CD1c-positive myeloid dendritic cell (primary cell): Measurements from ENCODE around the gene ITGAX.
"Not testable (repeated sequence)": the region's sequence is repeated elsewhere in the genome, so short reads cannot be mapped to it uniquely, and the experiment has no call there.

Experiments
- DNase-seq: peaks from one replicate; pipeline ENCODE4 v3.0.0-alpha.2; 2016; ENCODE audit errors: extremely low spot score

Gene ITGAX

DNA sequence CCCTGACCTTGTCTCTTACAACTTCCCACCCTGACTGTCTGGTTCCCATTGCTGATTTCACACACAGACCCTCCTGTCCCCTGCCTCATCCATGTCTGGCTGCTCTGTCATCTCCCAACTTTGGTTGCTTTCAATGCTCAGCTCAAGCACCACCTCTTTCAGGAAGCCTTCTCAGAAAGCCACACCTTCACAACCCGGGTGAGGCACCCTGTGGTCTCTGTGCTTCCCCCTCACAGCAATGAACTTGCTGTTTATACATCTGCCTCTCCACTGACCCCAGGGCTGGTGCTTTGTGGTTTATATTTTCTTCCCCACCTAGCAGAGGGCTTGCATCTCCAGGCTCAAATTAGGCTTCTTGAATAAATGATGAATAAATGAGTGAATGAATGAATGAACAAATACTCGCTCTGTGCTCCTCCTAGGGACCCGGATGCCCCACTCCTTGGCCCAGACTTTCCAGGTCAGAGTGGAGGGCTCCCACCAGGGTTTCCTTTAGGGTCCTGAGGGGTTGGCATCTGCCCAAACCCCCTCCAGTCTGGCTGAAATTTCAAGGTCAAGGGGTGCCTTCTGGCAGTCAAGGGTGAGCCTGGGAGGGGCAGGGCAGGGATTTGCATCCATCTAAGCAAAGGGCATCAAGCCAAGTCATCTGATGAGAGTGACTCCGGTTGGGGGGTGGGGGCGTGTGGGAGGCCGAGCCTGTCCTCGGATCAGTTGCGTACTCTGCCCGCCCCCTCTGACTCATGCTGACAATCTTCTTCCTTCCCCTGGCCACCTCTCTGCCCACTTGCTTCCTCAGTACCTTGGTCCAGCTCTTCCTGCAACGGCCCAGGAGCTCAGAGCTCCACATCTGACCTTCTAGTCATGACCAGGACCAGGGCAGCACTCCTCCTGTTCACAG is at the start of gene ITGAX:
Gene ITGAX (plus strand): TSS at position 783 of the 898 bp plus-strand sequence. CDS start 79 bp downstream, at position 862.
- DNase-seq, result peak; percentile 97

GRCh38 chr16:31305219-31305618 is 49.8 kb upstream of the ITGAX start:
- DNase-seq, result no peak

DNA sequence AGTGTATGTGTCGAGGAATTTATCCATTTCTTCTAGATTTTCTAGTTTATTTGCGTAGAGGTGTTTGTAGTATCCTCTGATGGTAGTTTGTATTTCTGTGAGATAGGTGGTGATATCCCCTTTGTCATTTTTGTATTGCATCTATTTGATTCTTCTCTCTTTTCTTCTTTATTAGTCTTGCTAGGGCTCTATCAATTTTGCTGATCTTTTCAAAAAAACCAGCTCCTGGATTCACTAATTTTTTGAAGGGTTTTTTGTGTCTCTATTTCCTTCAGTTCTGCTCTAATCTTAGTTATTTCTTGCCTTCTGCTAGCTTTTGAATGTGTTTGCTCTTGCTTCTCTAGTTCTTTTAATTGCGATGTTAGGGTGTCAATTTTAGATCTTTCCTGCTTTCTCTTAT is 46.6 kb upstream of the ITGAX start:
- DNase-seq, result not testable (repeated sequence)

DNA sequence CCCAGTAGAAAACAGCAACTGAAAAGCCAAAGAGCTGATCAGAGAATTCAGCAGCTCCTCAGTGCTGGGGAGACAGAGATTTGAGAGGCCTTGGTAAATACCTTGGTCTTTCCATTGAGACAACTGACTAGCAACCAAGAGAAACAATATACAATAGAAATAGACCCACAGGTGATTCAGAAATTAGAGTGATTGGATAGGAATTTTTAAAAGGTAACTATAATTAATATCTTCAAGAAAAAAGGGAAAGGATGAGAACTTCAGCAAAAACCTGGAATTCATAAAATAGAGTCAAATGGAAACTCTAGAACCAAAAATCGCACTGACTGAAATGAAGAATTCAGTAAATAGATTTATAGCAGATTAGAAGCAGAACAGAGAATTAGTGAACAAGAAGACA is 32.5 kb upstream of the ITGAX start:
- no peak for DNase-seq

- DNase-seq, result no peak
Measured at GRCh38 chr16:31323959-31324629, 30.9 kb upstream of the ITGAX start.

DNA sequence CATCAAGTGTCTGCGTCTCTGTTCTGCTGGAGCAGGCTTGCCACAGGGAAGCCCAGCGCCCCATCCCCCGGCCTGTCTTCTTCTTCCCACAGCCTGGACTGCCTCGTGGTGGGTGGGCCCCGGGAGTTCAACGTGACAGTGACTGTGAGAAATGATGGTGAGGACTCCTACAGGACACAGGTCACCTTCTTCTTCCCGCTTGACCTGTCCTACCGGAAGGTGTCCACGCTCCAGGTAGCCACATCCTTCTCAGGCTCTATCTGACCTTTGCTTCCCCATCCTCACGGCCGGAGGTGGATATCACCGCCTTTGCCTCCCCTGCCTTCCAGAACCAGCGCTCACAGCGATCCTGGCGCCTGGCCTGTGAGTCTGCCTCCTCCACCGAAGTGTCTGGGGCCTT is 29.8 kb upstream of the ITGAX start:
- DNase-seq, result no peak

DNA sequence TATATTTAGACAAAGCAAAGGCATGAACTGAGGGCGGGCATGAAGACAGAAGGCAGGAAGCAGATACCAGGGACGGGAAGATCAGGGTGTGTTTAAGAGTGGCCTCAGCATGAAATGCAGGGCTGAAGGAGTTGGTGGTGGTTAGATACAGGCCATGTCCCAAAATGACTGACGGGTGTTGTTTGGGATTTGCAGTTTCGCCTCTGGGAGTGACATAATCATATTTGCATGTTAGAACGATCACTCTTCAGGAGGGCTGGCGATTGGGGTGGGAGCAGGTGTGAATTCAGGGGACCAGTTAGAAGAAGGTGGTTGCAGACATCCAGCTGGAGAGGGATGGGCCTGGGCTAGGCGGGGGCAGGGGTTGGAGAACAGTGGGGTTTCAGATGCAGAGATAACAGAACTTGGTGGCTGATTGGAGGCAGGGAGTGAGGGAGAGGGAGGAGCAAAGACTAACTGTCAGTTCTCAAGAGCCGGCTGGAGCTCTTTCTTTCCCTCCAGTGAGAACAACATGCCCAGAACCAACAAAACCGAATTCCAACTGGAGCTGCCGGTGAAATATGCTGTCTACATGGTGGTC is 27.2 kb upstream of the ITGAX start:
- no peak for DNase-seq

GRCh38 chr16:31328322-31329052 is 26.5 kb upstream of the ITGAX start:
- no peak for DNase-seq

DNA sequence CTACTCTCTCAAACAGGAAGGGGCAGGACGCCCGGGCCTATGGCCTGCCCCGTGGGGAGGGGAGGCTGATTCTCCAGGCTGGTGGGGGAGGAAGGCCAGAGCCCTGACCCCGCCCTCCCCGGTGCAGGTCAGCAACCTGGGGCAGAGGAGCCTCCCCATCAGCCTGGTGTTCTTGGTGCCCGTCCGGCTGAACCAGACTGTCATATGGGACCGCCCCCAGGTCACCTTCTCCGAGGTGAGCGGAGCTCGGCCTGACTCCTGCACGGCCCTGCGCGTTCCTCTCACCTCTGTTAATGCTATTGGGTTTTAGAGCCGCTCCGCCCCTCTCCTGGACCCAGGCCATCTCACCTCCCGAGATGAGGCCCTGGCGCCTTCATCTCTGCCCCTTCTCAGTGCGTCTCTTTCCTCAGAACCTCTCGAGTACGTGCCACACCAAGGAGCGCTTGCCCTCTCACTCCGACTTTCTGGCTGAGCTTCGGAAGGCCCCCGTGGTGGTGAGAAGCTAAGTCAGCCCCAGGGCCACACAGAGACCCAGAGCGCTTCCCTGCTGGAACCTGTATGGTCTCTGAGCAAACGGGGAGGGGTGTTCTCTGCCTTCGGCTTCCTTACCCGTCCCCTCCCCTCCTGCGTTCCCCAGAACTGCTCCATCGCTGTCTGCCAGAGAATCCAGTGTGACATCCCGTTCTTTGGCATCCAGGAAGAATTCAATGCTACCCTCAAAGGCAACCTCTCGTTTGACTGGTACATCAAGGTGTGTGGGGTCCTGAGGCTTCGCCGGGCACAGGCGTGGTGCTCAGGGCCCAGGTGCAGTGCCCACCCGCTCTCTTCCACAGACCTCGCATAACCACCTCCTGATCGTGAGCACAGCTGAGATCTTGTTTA is 25.1 kb upstream of the ITGAX start:
- DNase-seq, result no peak

DNA sequence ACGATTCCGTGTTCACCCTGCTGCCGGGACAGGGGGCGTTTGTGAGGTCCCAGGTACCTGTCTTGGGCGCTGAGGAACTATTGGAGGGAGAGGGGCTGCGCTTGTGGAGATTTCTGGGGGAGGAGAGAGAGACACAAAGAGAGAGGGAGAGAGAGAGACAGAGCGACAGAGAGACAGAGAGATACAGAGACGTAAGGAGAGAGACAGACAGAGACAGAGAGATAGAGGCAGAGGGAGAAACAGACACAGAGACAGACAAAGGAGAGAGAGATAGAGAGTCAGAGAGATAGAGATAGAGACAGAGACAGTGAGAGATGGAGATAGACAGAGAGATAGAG is 24.5 kb upstream of the ITGAX start:
- no peak for DNase-seq

- DNase-seq, result peak; percentile 31
Measured at GRCh38 chr16:31331141-31331764, 23.7 kb upstream of the ITGAX start.

DNA sequence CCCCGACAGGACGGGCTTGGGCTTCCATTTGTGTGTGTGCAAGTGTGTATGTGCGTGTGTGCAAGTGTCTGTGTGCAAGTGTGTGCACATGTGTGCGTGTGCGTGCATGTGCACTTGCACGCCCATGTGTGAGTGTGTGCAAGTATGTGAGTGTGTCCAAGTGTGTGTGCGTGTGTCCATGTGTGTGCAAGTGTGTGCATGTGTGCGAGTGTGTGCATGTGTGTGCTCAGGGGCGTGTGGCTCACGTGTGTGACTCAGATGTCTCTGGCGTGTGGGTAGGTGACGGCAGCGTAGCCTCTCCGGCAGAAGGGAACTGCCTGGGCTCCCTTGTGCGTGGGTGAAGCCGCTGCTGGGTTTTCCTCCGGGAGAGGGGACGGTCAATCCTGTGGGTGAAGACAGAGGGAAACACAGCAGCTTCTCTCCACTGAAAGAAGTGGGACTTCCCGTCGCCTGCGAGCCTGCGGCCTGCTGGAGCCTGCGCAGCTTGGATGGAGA is 23.1 kb upstream of the ITGAX start:
- DNase-seq, result peak; percentile 90

DNA sequence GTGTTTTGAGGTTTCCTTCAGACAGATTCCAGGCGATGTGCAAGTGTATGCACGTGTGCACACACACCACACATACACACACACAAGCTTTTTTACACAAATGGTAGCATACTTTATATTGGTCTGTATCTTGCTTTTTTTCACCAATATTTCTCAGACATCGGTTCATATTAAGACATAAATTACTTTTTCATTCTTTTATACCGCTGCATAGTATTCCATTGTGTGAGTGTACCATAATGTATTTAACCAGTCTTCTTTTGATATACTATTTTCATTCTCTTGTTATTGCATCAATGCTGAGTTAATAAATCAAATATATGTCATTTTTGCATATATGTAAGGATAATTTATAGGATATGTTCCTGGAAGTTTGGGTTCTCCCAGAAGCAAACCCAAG is 22.4 kb upstream of the ITGAX start:
- no peak for DNase-seq

- DNase-seq, result no peak
Measured at GRCh38 chr16:31333686-31334649, 21.0 kb upstream of the ITGAX start.

- no peak for DNase-seq
Measured at GRCh38 chr16:31334934-31335333, 20.0 kb upstream of the ITGAX start.

DNA sequence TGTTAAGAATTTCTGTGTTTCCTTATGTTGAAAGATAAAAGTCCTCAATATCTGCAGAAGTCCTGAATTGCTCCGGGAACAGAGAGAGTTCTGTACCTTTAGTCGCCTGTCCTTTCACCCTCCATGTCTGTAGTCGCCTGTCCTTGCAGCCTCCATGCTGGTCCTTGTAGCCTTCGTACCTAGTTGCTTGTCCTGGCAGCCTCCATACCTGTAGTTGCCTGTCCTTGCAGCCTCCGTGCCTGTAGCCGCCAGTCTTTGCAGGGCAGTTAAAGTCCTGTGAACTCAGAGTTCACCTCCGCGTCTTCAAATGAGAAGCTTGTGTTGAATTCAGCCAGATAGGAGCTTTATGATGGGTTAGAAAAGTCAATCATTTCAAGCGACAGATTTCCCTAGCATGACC is 19.5 kb upstream of the ITGAX start:
- DNase-seq, result no peak

DNA sequence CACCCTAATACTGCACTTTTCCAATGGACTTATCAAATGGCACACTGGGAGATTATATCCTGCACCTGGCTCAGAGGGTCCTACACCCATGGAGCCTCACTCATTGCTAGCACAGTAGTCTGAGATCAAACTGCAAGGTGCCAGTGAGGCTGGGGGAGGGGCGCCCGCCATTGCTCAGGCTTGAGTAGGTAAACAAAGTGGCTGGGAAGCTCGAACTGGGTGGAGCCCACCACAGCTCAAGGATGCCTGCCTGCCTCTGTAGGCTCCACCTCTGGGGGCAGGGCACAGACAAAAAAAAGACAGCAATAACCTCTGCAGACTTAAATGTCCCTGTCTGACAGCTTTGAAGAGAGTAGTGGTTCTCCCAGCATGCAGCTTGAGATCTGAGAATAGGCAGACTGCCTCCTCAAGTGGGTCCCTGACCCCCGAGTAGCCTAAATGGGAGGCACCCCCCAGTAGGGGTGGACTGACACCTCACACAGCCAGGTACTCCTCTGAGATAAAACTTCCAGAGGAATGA is 16.8 kb upstream of the ITGAX start:
- not testable (repeated sequence) for DNase-seq

DNA sequence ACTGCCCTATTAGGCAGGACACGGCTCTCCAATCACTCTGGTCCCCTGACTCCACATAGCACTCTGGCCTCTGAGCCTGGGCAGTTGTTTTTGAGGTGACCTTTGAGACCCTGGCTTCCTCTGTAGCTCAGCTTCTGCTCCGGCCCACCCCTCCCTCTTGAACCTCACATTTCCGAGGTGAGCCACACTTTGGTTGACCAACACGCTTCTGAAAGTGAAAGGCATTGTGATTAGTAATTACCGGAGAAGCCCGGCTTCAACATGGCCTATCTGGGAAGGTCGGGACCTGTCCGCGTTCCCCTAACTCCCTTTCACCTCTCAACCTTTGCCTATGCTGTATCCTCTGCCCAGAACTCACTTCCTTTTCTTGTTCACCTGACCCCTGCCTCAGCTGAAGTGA is 10.3 kb upstream of the ITGAX start:
- peak; percentile 62 for DNase-seq

DNA sequence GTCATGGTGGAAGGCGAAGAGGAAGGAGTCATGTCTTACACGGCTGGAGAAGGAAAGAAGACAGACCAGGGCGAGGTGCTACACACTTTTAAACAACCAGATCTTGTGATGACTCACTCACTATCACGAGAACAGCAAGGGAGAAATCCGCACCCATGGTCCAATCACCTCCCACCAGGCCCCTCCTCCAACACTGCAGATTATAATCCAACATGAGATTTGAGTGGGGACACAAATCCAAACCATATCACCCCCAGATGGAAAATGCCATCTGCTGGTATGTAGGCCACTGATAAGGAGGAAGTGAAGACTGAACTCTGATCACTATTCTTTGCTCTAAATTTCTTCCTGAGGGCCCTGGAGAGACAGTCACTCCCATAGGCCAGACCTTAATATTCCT is 7.5 kb upstream of the ITGAX start:
- DNase-seq, result peak; percentile 51
